ENCODE data around the gene TENM3. TPM values are rescaled to one million over a fixed set of nuclear protein-coding genes. Genes with fewer than 3 reads are reported as not detected.
A peak's percentile ranks its signal among the peaks of the same experiment; 100 is the strongest.

Gene TENM3
- total RNA-seq, 1 experiment from 2014 or later = 71.0 TPM

- H3K9me3 Mint-ChIP-seq = no peaks in the 10 kb centered on the region
- no peak overlapping the region for H3K4me3 Mint-ChIP-seq
- peak overlapping the region; percentile 88 for H3K27ac Mint-ChIP-seq
- H3K27me3 Mint-ChIP-seq (ENCODE audit: low read depth) = no peaks in the 10 kb centered on the region
- H3K36me3 Mint-ChIP-seq = no peaks in the 10 kb centered on the region
- TF ChIP-seq JAZF1 (CRISPR knock-in tag; IDR thresholded peaks at IDR 0.05) = no peak
- TF ChIP-seq ERG (CRISPR knock-in tag; IDR thresholded peaks at IDR 0.05) = no peak
- TF ChIP-seq, protein P1, sequence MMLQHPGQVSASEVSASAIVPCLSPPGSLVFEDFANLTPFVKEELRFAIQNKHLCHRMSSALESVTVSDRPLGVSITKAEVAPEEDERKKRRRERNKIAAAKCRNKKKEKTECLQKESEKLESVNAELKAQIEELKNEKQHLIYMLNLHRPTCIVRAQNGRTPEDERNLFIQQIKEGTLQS (CRISPR knock-in tag; conservative IDR thresholded peaks at IDR 0.05) = no peak
- TF ChIP-seq, protein P2, sequence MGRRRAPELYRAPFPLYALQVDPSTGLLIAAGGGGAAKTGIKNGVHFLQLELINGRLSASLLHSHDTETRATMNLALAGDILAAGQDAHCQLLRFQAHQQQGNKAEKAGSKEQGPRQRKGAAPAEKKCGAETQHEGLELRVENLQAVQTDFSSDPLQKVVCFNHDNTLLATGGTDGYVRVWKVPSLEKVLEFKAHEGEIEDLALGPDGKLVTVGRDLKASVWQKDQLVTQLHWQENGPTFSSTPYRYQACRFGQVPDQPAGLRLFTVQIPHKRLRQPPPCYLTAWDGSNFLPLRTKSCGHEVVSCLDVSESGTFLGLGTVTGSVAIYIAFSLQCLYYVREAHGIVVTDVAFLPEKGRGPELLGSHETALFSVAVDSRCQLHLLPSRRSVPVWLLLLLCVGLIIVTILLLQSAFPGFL (CRISPR knock-in tag; IDR thresholded peaks at IDR 0.05; ENCODE audit: borderline replicate concordance) = no peak
- no peak for TF ChIP-seq MXD4 (CRISPR knock-in tag; IDR thresholded peaks at IDR 0.05; ENCODE audit: borderline replicate concordance)
- TF ChIP-seq NFYB (CRISPR knock-in tag; conservative IDR thresholded peaks at IDR 0.05; ENCODE audit: low read depth) = no peak
- no peak for TF ChIP-seq ESRRA (CRISPR knock-in tag; IDR thresholded peaks at IDR 0.05; ENCODE audit: borderline replicate concordance)
- no peak for TF ChIP-seq NR1H2 (CRISPR knock-in tag; IDR thresholded peaks at IDR 0.05)
- no peak for TF ChIP-seq ZMAT4 (CRISPR knock-in tag; IDR thresholded peaks at IDR 0.05)
- TF ChIP-seq SOX15 (CRISPR knock-in tag; IDR thresholded peaks at IDR 0.05) = no peak
- TF ChIP-seq ETV6 (CRISPR knock-in tag; IDR thresholded peaks at IDR 0.05) = no peak
- no peak for TF ChIP-seq ZNF138 (CRISPR knock-in tag; conservative IDR thresholded peaks at IDR 0.05)
- TF ChIP-seq ZNF281 (CRISPR knock-in tag; IDR thresholded peaks at IDR 0.05) = no peak
- no peak for TF ChIP-seq NR2C2 (CRISPR knock-in tag; IDR thresholded peaks at IDR 0.05)
- TF ChIP-seq, protein P3, sequence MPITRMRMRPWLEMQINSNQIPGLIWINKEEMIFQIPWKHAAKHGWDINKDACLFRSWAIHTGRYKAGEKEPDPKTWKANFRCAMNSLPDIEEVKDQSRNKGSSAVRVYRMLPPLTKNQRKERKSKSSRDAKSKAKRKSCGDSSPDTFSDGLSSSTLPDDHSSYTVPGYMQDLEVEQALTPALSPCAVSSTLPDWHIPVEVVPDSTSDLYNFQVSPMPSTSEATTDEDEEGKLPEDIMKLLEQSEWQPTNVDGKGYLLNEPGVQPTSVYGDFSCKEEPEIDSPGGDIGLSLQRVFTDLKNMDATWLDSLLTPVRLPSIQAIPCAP (CRISPR knock-in tag; IDR thresholded peaks at IDR 0.05) = no peak
- TF ChIP-seq, protein P4, sequence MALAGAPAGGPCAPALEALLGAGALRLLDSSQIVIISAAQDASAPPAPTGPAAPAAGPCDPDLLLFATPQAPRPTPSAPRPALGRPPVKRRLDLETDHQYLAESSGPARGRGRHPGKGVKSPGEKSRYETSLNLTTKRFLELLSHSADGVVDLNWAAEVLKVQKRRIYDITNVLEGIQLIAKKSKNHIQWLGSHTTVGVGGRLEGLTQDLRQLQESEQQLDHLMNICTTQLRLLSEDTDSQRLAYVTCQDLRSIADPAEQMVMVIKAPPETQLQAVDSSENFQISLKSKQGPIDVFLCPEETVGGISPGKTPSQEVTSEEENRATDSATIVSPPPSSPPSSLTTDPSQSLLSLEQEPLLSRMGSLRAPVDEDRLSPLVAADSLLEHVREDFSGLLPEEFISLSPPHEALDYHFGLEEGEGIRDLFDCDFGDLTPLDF (CRISPR knock-in tag; IDR thresholded peaks at IDR 0.05) = no peak
- no peak for TF ChIP-seq CBFB (CRISPR knock-in tag; IDR thresholded peaks at IDR 0.05; ENCODE audit: low read depth)
- peaks cover 58% of the 10 kb centered on the region for H3K4me1 Mint-ChIP-seq
- ATAC-seq (no peak), DNase-seq (ENCODE audit: low spot score) (no peak)
- ChIA-PET CTCF (no interaction called here), POLR2A (no interaction called here)
These were observed 288.5 kb downstream of the TENM3 start for GRCh38 chr4:182531555-182532162.

- ATAC-seq (no peak), DNase-seq (ENCODE audit: low spot score) (no peak)
- peaks cover 51% of the 10 kb centered on the region for H3K4me1 Mint-ChIP-seq
- no peak overlapping the region for H3K4me3 Mint-ChIP-seq
- no peak overlapping the region for H3K27ac Mint-ChIP-seq
- ChIA-PET CTCF (no interaction called here), POLR2A (no interaction called here)
- TF ChIP-seq NR1H2 (CRISPR knock-in tag; IDR thresholded peaks at IDR 0.05) (no peak), CBFB (CRISPR knock-in tag; IDR thresholded peaks at IDR 0.05; ENCODE audit: low read depth) (no peak), ZBTB21 (CRISPR knock-in tag; IDR thresholded peaks at IDR 0.05; ENCODE audit: borderline replicate concordance) (no peak), RELA (CRISPR knock-in tag; IDR thresholded peaks at IDR 0.05; ENCODE audit: borderline replicate concordance) (no peak), USF1 (CRISPR knock-in tag; IDR thresholded peaks at IDR 0.05) (no peak)
- TF ChIP-seq, protein P5, sequence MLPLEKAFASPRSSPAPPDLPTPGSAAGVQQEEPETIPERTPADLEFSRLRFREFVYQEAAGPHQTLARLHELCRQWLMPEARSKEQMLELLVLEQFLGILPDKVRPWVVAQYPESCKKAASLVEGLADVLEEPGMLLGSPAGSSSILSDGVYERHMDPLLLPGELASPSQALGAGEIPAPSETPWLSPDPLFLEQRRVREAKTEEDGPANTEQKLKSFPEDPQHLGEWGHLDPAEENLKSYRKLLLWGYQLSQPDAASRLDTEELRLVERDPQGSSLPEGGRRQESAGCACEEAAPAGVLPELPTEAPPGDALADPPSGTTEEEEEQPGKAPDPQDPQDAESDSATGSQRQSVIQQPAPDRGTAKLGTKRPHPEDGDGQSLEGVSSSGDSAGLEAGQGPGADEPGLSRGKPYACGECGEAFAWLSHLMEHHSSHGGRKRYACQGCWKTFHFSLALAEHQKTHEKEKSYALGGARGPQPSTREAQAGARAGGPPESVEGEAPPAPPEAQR (CRISPR knock-in tag; IDR thresholded peaks at IDR 0.05) = no peak
- TF ChIP-seq, protein P4 (CRISPR knock-in tag; IDR thresholded peaks at IDR 0.05) = no peak
- H3K27me3 Mint-ChIP-seq (ENCODE audit: low read depth) = no peaks in the 10 kb centered on the region
- H3K36me3 Mint-ChIP-seq = no peaks in the 10 kb centered on the region
- no peaks in the 10 kb centered on the region for H3K9me3 Mint-ChIP-seq
These were observed 289.2 kb downstream of the TENM3 start for GRCh38 chr4:182532441-182532840.
